Esophagus squamous epithelium (tissue), 5 donors: Measurements from ENCODE around the gene SRD5A3. TPM values are rescaled to one million over a fixed set of nuclear protein-coding genes. Genes with fewer than 3 reads are reported as not detected.
"Not testable (repeated sequence)": the region's sequence is repeated elsewhere in the genome, so short reads cannot be mapped to it uniquely, and the experiment has no call there.

Experiments
- DNase-seq: peaks from one replicate; lab custom pipeline; 2025; lab: John Stamatoyannopoulos, UW
- H3K27ac ChIP-seq, 4 donors: fragments of 200-600 bp; sonication (generic); one replicate each; pipeline ENCODE4 v1.5.1; 2016 to 2019; ENCODE audit warnings: mild to moderate bottlenecking in 1 of 4
- H3K27me3 ChIP-seq, 4 donors: fragments of 200-600 bp; sonication (generic); 1 replicate in 3 of 4; 2 replicates in 1 of 4; pipeline versions ENCODE4 v1.5.1 to v1.6.0; 2017 to 2021; ENCODE audit warnings: antibody characterized with exemption in 1 of 4
- H3K36me3 ChIP-seq, 3 donors: fragments of 200-600 bp; sonication (generic); one replicate each; pipeline ENCODE4 v1.5.1; 2016 to 2019
- H3K4me1 ChIP-seq, 3 donors: fragments of 200-600 bp; sonication (generic); one replicate each; pipeline ENCODE4 v1.5.1; 2017 to 2019
- H3K4me3 ChIP-seq, 4 donors: fragments of 200-600 bp; sonication (generic); 1 replicate in 3 of 4; 2 replicates in 1 of 4; pipeline ENCODE4 v1.5.1; 2016 to 2019; ENCODE audit warnings: mild to moderate bottlenecking in 2 of 4, moderate library complexity in 1 of 4
- H3K9me3 ChIP-seq, 3 donors: fragments of 200-600 bp; sonication (generic); one replicate each; pipeline ENCODE4 v1.5.1; 2016 to 2019
- POLR2A ChIP-seq, 4 donors: fragments of 450-650 bp; IDR thresholded peaks; one replicate each; pipeline ENCODE4 v1.6.1; 2017; ENCODE audit warnings: antibody characterized with exemption in 4 of 4, mild to moderate bottlenecking in 4 of 4, moderate library complexity in 3 of 4
- WGBS, 2 donors: methylation state at CpG; one replicate each; pipeline ENCODE4 v1.1.5; 2018; 5-methylcytosine and 5-hydroxymethylcytosine counted together
- intact Hi-C: fragments of 100-400 bp; cut with DNase I; formaldehyde crosslinking; loops from one replicate; pipeline ENCODE4 v1.15.0; 2022
- total RNA-seq, 4 donors: library from RNA; depleted of rRNA; stranded (reverse); fragments of >200 nt; gene quantifications; one replicate each; pipeline ENCODE4 v1.1.0, GENCODE V29; 2016
- TF ChIP-seq, protein P1 (sequence below), 6 experiments: fragments of 450-650 bp in 4 of 6; fragments of 200-600 bp in 2 of 6; sonication (generic) in 2 of 6; IDR thresholded peaks; one replicate each; pipeline ENCODE4 v1.5.1; 2016 to 2019; ENCODE audit warnings: antibody characterized with exemption in 6 of 6, mild to moderate bottlenecking in 4 of 6, moderate library complexity in 4 of 6
- donor health status: DM: yes; HTN: yes; CAD: no.

SRD5A3 gene
- total RNA-seq, 4 donors from 2014 or later: 9.9 to 28.1 (median 18.4) TPM

- H3K4me1 ChIP-seq: peaks cover 9 to 28% (median 14%) of the 10 kb centered on the region in 3 donors
- no peak overlapping the region for H3K27ac ChIP-seq
- TF ChIP-seq, protein P1, sequence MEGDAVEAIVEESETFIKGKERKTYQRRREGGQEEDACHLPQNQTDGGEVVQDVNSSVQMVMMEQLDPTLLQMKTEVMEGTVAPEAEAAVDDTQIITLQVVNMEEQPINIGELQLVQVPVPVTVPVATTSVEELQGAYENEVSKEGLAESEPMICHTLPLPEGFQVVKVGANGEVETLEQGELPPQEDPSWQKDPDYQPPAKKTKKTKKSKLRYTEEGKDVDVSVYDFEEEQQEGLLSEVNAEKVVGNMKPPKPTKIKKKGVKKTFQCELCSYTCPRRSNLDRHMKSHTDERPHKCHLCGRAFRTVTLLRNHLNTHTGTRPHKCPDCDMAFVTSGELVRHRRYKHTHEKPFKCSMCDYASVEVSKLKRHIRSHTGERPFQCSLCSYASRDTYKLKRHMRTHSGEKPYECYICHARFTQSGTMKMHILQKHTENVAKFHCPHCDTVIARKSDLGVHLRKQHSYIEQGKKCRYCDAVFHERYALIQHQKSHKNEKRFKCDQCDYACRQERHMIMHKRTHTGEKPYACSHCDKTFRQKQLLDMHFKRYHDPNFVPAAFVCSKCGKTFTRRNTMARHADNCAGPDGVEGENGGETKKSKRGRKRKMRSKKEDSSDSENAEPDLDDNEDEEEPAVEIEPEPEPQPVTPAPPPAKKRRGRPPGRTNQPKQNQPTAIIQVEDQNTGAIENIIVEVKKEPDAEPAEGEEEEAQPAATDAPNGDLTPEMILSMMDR (IDR thresholded peaks at IDR 0.05): no peak
- no peak for TF ChIP-seq POLR2A (IDR thresholded peaks at IDR 0.05)
- H3K9me3 ChIP-seq: no peaks in the 10 kb centered on the region
- no peak overlapping the region for H3K4me3 ChIP-seq
- intact Hi-C loops: loop anchor here (5.0 to 10.0 kb wide), 3 partner anchors 52 to 202 kb away; partner anchors contain the start of genes CLOCK and TMEM165
- no peaks in the 10 kb centered on the region for H3K36me3 ChIP-seq
- no peaks in the 10 kb centered on the region for H3K27me3 ChIP-seq
- DNase-seq: no peak
- WGBS, 2 donors: 78 to 79% methylated on average over 3 of the region's 3 CpGs
Measured at GRCh38 chr4:55345054-55345453, 988 bp upstream of the SRD5A3 start.

GRCh38 chr4:55346851-55347255 lies 811 bp downstream of the SRD5A3 start:
- intact Hi-C loops: loop anchor here (5.0 to 10.0 kb wide), 3 partner anchors 50 to 200 kb away; partner anchors contain the start of genes CLOCK and TMEM165
- Histone ChIP-seq H3K36me3 (no peaks in the 10 kb centered on the region), H3K4me1 (peaks cover 18 to 46% (median 19%) of the 10 kb centered on the region in 3 donors), H3K27ac (peak overlapping the region; percentile 93 to 97 (median 95)), H3K4me3 (peak overlapping the region; percentile 67 to 83 (median 80)), H3K9me3 (no peaks in the 10 kb centered on the region), H3K27me3 (no peaks in the 10 kb centered on the region)
- WGBS, 2 donors: 8 to 34% methylated on average over 8 to 9 of the region's 16 CpGs
- no peak for TF ChIP-seq POLR2A (IDR thresholded peaks at IDR 0.05)
- TF ChIP-seq, protein P1 (IDR thresholded peaks at IDR 0.05): no peak
- no peak for DNase-seq

GRCh38 chr4:55347610-55348228 lies 1.7 kb downstream of the SRD5A3 start:
- intact Hi-C loops: loop anchor here (5.0 to 10.0 kb wide), 3 partner anchors 50 to 200 kb away; partner anchors contain the start of genes CLOCK and TMEM165
- no peaks in the 10 kb centered on the region for H3K36me3 ChIP-seq
- H3K4me3 ChIP-seq: peak overlapping the region in 1 of 4 donors; percentile 81
- TF ChIP-seq, protein P1 (IDR thresholded peaks at IDR 0.05): peak in 1 of 6 experiments; percentile 25
- no peak for TF ChIP-seq POLR2A (IDR thresholded peaks at IDR 0.05)
- no peak for DNase-seq
- H3K27me3 ChIP-seq: no peaks in the 10 kb centered on the region
- H3K27ac ChIP-seq: peak overlapping the region; percentile 93 to 97 (median 95)
- 64 to 82% methylated on average over 3 of the region's 3 CpGs for WGBS, 2 donors
- no peaks in the 10 kb centered on the region for H3K9me3 ChIP-seq
- H3K4me1 ChIP-seq: peaks cover 18 to 51% (median 22%) of the 10 kb centered on the region in 3 donors

GRCh38 chr4:55348466-55348865 lies 2.4 kb downstream of the SRD5A3 start:
- H3K4me1 ChIP-seq: peaks cover 18 to 51% (median 22%) of the 10 kb centered on the region in 3 donors
- TF ChIP-seq, protein P1 (IDR thresholded peaks at IDR 0.05): no peak
- TF ChIP-seq POLR2A (IDR thresholded peaks at IDR 0.05): no peak
- no peaks in the 10 kb centered on the region for H3K27me3 ChIP-seq
- WGBS, 2 donors: 65 to 69% methylated on average over 3 of the region's 3 CpGs
- no peak overlapping the region for H3K4me3 ChIP-seq
- intact Hi-C loops: loop anchor here (5.0 to 10.0 kb wide), 3 partner anchors 49 to 199 kb away; partner anchors contain the start of genes CLOCK and TMEM165
- H3K9me3 ChIP-seq: no peaks in the 10 kb centered on the region
- no peak for DNase-seq
- peaks cover 0 to 5% (median 0%) of the 10 kb centered on the region in 3 donors for H3K36me3 ChIP-seq
- H3K27ac ChIP-seq: peak overlapping the region in 2 of 4 donors; percentile 93 to 97

DNA sequence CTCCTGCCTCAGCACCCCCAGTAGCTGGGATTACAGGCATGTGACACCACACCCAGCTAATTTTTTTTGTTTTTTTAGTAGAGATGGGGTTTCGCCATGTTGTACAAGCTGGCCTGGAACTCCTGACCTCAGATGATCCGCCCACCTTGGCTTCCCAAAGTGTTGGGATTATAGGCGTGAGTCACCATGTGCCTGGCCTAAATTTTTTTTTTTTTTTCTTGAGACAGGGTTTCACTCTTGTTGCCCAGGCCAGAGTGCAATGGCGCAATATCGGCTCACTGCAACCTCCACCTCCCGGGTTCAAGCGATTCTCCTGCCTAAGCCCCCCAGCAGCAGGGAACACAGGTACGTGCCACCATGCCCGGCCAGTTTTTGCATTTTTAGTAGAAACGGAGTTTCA lies 4.8 kb downstream of the SRD5A3 start:
- H3K27ac ChIP-seq, DNase-seq: not testable (repeated sequence)
- 52 to 63% methylated on average over 3 to 10 of the region's 10 CpGs for WGBS, 2 donors

More for the DNA sequence above, 4.8 kb downstream of the SRD5A3 start:
- peaks cover 18 to 66% (median 22%) of the 10 kb centered on the region in 3 donors for H3K4me1 ChIP-seq
- H3K4me3 ChIP-seq, H3K9me3 ChIP-seq, intact Hi-C loops, H3K27me3 ChIP-seq: not testable (repeated sequence)
- H3K36me3 ChIP-seq: peaks cover 0 to 11% (median 0%) of the 10 kb centered on the region in 3 donors
